IMR-90 (cell line): ENCODE measurements around the gene TTYH3. TPM values are rescaled to one million over a fixed set of nuclear protein-coding genes. Genes with fewer than 3 reads are reported as not detected.

Experiments
- ATAC-seq: fragments of 200-7000 bp; cut with Tn5 transposase; 2 replicates; pipeline ENCODE4 v1.9.1; 2020; ENCODE audit warnings: low read depth, mild to moderate bottlenecking, moderate library complexity
- BruUV-seq: library from RNA; stranded (reverse); fragments of 400-500 nt; replicated peaks from 2 replicates; lab custom pipeline; 2021; lab: Mats Ljungman, UMichigan
- CTCF ChIA-PET: fragments of 300-600 bp; formaldehyde crosslinking; extraction: SDS; loops from one replicate; lab custom pipeline; 2021; ENCODE audit warnings: antibody characterized with exemption; lab: Yijun Ruan, JAX
- POLR2A ChIA-PET: fragments of 300-600 bp; sonication (Branson Sonifier 250); formaldehyde crosslinking; loops from one replicate; lab custom pipeline; 2022; ENCODE audit warnings: antibody characterized with exemption; ENCODE audit not compliant: unreplicated experiment; lab: Charles Lee
- DNase-seq: peaks from one replicate; pipeline ENCODE4 v3.0.0; 2013
- H2AFZ ChIP-seq: replicated peaks from 2 replicates; pipeline ENCODE3; 2013; ENCODE audit warnings: low read length, mild to moderate bottlenecking; ENCODE audit not compliant: poor library complexity
- H2AK5ac ChIP-seq: 2 replicates; pipeline ENCODE4 v1.6.1; 2013; ENCODE audit warnings: low read depth, low read length, inconsistent platforms
- H2AK9ac ChIP-seq: replicated peaks from 2 replicates; pipeline ENCODE3; 2013; ENCODE audit warnings: mild to moderate bottlenecking, low read depth, low read length, moderate library complexity; ENCODE audit not compliant: poor library complexity
- H2BK120ac ChIP-seq: 2 replicates; pipeline ENCODE4 v1.6.1; 2013; ENCODE audit warnings: low read depth, low read length, inconsistent platforms
- H2BK15ac ChIP-seq: 3 replicates; pipeline ENCODE4 v1.6.1; 2013; ENCODE audit warnings: low read depth, low read length, inconsistent platforms
- H2BK20ac ChIP-seq: 2 replicates; pipeline ENCODE4 v1.6.1; 2013; ENCODE audit warnings: low read depth, mild to moderate bottlenecking, inconsistent platforms, low read length, moderate library complexity
- H2BK5ac ChIP-seq: 2 replicates; pipeline ENCODE4 v1.6.1; 2013; ENCODE audit warnings: mild to moderate bottlenecking, low read depth, low read length, inconsistent platforms; ENCODE audit not compliant: poor library complexity, severe bottlenecking
- H3K14ac ChIP-seq: replicated peaks from 2 replicates; pipeline ENCODE4 v1.6.1; 2013; ENCODE audit warnings: low read depth, low read length, inconsistent platforms
- H3K18ac ChIP-seq: 2 replicates; pipeline ENCODE4 v1.6.1; 2013; ENCODE audit warnings: low read depth, low read length, control low read depth
- H3K23ac ChIP-seq: 2 replicates; pipeline ENCODE4 v1.6.1; 2013; ENCODE audit warnings: low read depth, low read length, inconsistent platforms
- H3K27ac ChIP-seq: 2 replicates; pipeline ENCODE4 v1.5.1; 2013; ENCODE audit warnings: mild to moderate bottlenecking, control low read depth, low read length; ENCODE audit not compliant: insufficient read depth
- H3K27me3 ChIP-seq: 2 replicates; pipeline ENCODE4 v1.6.1; 2013; ENCODE audit warnings: low read length; ENCODE audit not compliant: control insufficient read depth, insufficient read depth
- H3K36me3 ChIP-seq: 2 replicates; pipeline ENCODE4 v1.6.1; 2013; ENCODE audit warnings: low read length, mixed read lengths; ENCODE audit not compliant: control insufficient read depth, insufficient read depth
- H3K4ac ChIP-seq: 2 replicates; pipeline ENCODE4 v1.6.1; 2013; ENCODE audit warnings: low read depth, low read length, inconsistent platforms
- H3K4me1 ChIP-seq: 2 replicates; pipeline ENCODE4 v1.6.1; 2013; ENCODE audit warnings: low read length, mixed read lengths; ENCODE audit not compliant: control insufficient read depth, insufficient read depth
- H3K4me2 ChIP-seq: 2 replicates; pipeline ENCODE4 v1.6.1; 2013; ENCODE audit warnings: low read depth, mild to moderate bottlenecking, control low read depth, low read length, moderate library complexity
- H3K4me3 ChIP-seq: 2 replicates; pipeline ENCODE4 v1.5.1; 2013; ENCODE audit warnings: low read depth, mild to moderate bottlenecking, control low read depth, low read length, moderate library complexity; ENCODE audit not compliant: insufficient read depth
- H3K56ac ChIP-seq: 2 replicates; pipeline ENCODE4 v1.6.1; 2013; ENCODE audit warnings: low read length, inconsistent platforms; ENCODE audit not compliant: insufficient read depth; ENCODE audit errors: extremely low read depth
- H3K79me1 ChIP-seq, 2 experiments: 2 replicates each; pipeline ENCODE4 v1.6.1; 2013; ENCODE audit warnings: low read length in 2 of 2, inconsistent platforms in 1 of 2, low read depth in 1 of 2
- H3K9ac ChIP-seq: 2 replicates; pipeline ENCODE4 v1.6.1; 2013; ENCODE audit warnings: low read depth, low read length, control low read depth
- H3K9me1 ChIP-seq: 2 replicates; pipeline ENCODE4 v1.6.1; 2013; ENCODE audit warnings: low read length, inconsistent platforms; ENCODE audit not compliant: insufficient read depth
- H3K9me3 ChIP-seq: 2 replicates; pipeline ENCODE4 v1.6.1; 2013; ENCODE audit warnings: low read length; ENCODE audit not compliant: control insufficient read depth, insufficient read depth
- H4K20me1 ChIP-seq: 2 replicates; pipeline ENCODE4 v1.6.1; 2013; ENCODE audit warnings: low read length, inconsistent platforms; ENCODE audit not compliant: insufficient read depth
- H4K5ac ChIP-seq: 2 replicates; pipeline ENCODE4 v1.6.1; 2013; ENCODE audit warnings: mild to moderate bottlenecking, low read depth, low read length, control low read depth
- H4K8ac ChIP-seq, 2 experiments: 2 replicates each; pipeline ENCODE4 v1.6.1; 2013; ENCODE audit warnings: low read depth in 2 of 2, low read length in 2 of 2, control low read depth in 1 of 2, inconsistent platforms in 1 of 2
- H4K91ac ChIP-seq: 2 replicates; pipeline ENCODE4 v1.6.1; 2013; ENCODE audit warnings: low read depth, low read length, inconsistent platforms; ENCODE audit not compliant: insufficient read depth
- MAFK ChIP-seq: IDR thresholded peaks from 2 replicates; pipeline ENCODE4 v1.6.1; 2012; ENCODE audit warnings: low read depth, low read length, improper control_type of control experiment
- MXI1 ChIP-seq: IDR thresholded peaks from 2 replicates; pipeline ENCODE4 v1.6.1; 2012; ENCODE audit warnings: low read depth, mild to moderate bottlenecking, low read length, moderate library complexity, borderline replicate concordance
- POLR2A ChIP-seq: IDR thresholded peaks from 2 replicates; pipeline ENCODE4 v1.6.1; 2012; ENCODE audit warnings: mild to moderate bottlenecking, low read depth, low read length
- RAD21 ChIP-seq: IDR thresholded peaks from 2 replicates; pipeline ENCODE4 v1.6.1; 2012; ENCODE audit warnings: low read length, improper control_type of control experiment
- RFX5 ChIP-seq: IDR thresholded peaks from 2 replicates; pipeline ENCODE4 v1.8.0; 2012; ENCODE audit warnings: low read depth, mild to moderate bottlenecking, low read length, moderate library complexity
- SMC3 ChIP-seq: fragments of 150-350 bp; IDR thresholded peaks from 2 replicates; pipeline ENCODE4 v1.6.1; 2016; ENCODE audit warnings: low read depth, mild to moderate bottlenecking, antibody characterized with exemption, low read length, moderate library complexity
- WGBS, 2 experiments: methylation state at CpG; one replicate each; pipeline versions ENCODE4 v1.1.5 to v1.1.7; 2013; ENCODE audit warnings: missing lambda C conversion rate in 2 of 2; ENCODE audit not compliant: insufficient read length in 1 of 2; ENCODE audit errors: extremely low coverage in 2 of 2; 5-methylcytosine and 5-hydroxymethylcytosine counted together
- dilution Hi-C: fragments of 300-500 bp; cut with HindIII; formaldehyde crosslinking; loops from one replicate; pipeline ENCODE4 v1.14.3; 2018; ENCODE audit warnings: low sequenced_read_pairs; ENCODE audit not compliant: unreplicated experiment
- in situ Hi-C: fragments of 300-500 bp; cut with MboI; formaldehyde crosslinking; loops from 3 replicates; pipeline ENCODE4 v1.14.3; 2019; ENCODE audit warnings: low sequenced_read_pairs, inconsistent platforms, mixed read lengths
- intact Hi-C: fragments of 100-400 bp; cut with micrococcal nuclease; formaldehyde crosslinking; loops from 2 replicates; pipeline ENCODE4 v1.10.0; 2022
- polyA plus RNA-seq, 3 experiments: library from polyadenylated mRNA; depleted of rRNA; stranded (reverse); fragments of >200 nt; gene quantifications; 2 replicates each; pipeline ENCODE4 v1.2.3, GENCODE V29; 2012; ENCODE audit warnings: low replicate concordance in 1 of 3
- total RNA-seq: library from RNA; depleted of rRNA; stranded (reverse); fragments of >200 nt; gene quantifications from 2 replicates; pipeline ENCODE4 v1.2.3, GENCODE V29; 2012

Gene TTYH3
- total and polyA plus RNA-seq, 2 of the 4 experiments (the other 2 are of a cell fraction), result 5.6 to 82.6 TPM

GRCh38 chr7:2700141-2700850 lies 68.5 kb downstream of the TTYH3 start:
- BruUV-seq, result no TSS peak
- H4K91ac ChIP-seq, result no peak overlapping the region
- H4K5ac ChIP-seq, result no peak overlapping the region

More at GRCh38 chr7:2700141-2700850, 68.5 kb downstream of the TTYH3 start:
- H3K36me3 ChIP-seq, result no peaks in the 10 kb centered on the region
- ATAC-seq (no peak), DNase-seq (no peak)
- H2AFZ ChIP-seq, result no peak overlapping the region
- H2AK9ac ChIP-seq, result no peak overlapping the region
- dilution Hi-C loops (no loop called here), intact Hi-C loops (no loop called here), in situ Hi-C loops (no loop called here)
- no peak overlapping the region for H2AK5ac ChIP-seq
- POLR2A ChIA-PET, result no interaction called here
- no peaks in the 10 kb centered on the region; the same call in 1 of the 2 replicates for H3K4me1 ChIP-seq
- no peak overlapping the region for H2BK20ac ChIP-seq
- no peak overlapping the region for H2BK15ac ChIP-seq
- CTCF ChIA-PET, result no interaction called here
- H3K56ac ChIP-seq, result no peak overlapping the region
- no peak overlapping the region for H3K23ac ChIP-seq
- no peaks in the 10 kb centered on the region for H3K9me3 ChIP-seq
- no peak overlapping the region for H3K9ac ChIP-seq
- H3K4me3 ChIP-seq, result no peak overlapping the region
- WGBS, 2 experiments, result 86% methylated on average over 29 of the region's 40 CpGs; no CpG with 5 or more reads in 1 of the 2 experiments
- H2BK5ac ChIP-seq, result no peak overlapping the region
- H3K14ac ChIP-seq, result no peak overlapping the region
- H3K4ac ChIP-seq, result no peak overlapping the region
- H3K27me3 ChIP-seq, result peaks cover 6% of the 10 kb centered on the region; the same call in 1 of the 2 replicates
- TF ChIP-seq POLR2A (no peak), MXI1 (no peak), RFX5 (no peak), SMC3 (no peak), MAFK (no peak), RAD21 (no peak)
- no peak overlapping the region for H3K27ac ChIP-seq
- no peak overlapping the region for H3K18ac ChIP-seq
- no peak overlapping the region for H2BK120ac ChIP-seq
- no peak overlapping the region for H4K8ac ChIP-seq
- H4K20me1 ChIP-seq, result no peaks in the 10 kb centered on the region
- no peaks in the 10 kb centered on the region for H3K9me1 ChIP-seq
- H3K4me2 ChIP-seq, result no peak overlapping the region
- H3K79me1 ChIP-seq, result no peaks in the 10 kb centered on the region
